WI38 (cell line): ENCODE data around the gene PNP.
"Not testable (repeated sequence)": the region's sequence is repeated elsewhere in the genome, so short reads cannot be mapped to it uniquely, and the experiment has no call there.

Source experiments
- H3K4me3 ChIP-seq: 2 replicates; pipeline ENCODE4 v1.5.1; 2011; ENCODE audit warnings: low read depth, mild to moderate bottlenecking, control low read depth, low read length
- TF ChIP-seq, protein P1 (sequence below): IDR thresholded peaks from 2 replicates; pipeline ENCODE4 v1.5.1; 2012; ENCODE audit warnings: low read depth, mild to moderate bottlenecking, control low read depth, low read length

Gene PNP

DNA sequence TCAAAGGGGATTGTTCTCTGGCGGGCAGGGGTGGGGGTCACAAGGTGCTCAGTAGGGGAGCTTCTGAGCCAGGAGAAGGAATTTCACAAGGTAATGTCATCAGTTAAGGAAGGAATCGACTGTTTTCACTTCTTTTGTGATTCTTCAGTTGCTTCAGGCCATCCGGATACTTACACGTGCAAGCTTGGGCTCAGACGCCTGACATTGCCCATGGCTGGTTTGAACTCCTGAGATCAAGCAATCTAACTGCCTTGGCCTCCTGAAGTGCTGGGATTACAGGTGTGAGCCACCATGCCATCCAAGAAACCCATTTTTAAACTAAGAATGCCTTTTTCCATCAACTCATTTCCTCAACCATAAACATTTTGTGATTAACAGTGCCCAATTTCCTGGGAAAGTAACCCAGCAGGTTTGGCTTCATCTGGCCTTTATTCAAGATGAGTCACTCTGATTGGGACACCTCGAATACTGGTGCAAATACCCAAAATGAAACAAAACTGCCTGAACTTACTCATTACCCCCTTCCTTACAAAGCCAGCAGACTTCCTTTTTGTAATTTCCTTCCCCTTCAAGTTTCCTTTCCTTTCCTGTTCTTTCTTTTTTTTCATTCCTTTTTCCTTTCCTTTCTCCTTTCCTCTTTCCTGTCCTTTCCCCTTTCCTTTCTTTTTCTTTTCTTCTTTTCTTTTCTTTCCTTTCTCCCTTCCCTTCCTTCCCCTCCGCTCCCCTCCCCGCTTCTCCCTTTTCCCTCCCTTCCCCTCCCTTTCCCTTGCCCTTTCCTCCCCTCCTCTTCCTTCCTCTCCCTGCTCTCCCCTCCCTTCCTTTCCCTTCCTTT lies 25.9 kb downstream of the PNP start:
- no peak overlapping the region for H3K4me3 ChIP-seq
- TF ChIP-seq, protein P1, sequence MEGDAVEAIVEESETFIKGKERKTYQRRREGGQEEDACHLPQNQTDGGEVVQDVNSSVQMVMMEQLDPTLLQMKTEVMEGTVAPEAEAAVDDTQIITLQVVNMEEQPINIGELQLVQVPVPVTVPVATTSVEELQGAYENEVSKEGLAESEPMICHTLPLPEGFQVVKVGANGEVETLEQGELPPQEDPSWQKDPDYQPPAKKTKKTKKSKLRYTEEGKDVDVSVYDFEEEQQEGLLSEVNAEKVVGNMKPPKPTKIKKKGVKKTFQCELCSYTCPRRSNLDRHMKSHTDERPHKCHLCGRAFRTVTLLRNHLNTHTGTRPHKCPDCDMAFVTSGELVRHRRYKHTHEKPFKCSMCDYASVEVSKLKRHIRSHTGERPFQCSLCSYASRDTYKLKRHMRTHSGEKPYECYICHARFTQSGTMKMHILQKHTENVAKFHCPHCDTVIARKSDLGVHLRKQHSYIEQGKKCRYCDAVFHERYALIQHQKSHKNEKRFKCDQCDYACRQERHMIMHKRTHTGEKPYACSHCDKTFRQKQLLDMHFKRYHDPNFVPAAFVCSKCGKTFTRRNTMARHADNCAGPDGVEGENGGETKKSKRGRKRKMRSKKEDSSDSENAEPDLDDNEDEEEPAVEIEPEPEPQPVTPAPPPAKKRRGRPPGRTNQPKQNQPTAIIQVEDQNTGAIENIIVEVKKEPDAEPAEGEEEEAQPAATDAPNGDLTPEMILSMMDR, result no peak

- H3K4me3 ChIP-seq, result no peak overlapping the region
- TF ChIP-seq, protein P1, result no peak
Observed at GRCh38 chr14:20498622-20499021, 29.4 kb downstream of the PNP start.

GRCh38 chr14:20499108-20499507 lies 29.9 kb downstream of the PNP start:
- TF ChIP-seq, protein P1, result no peak
- H3K4me3 ChIP-seq, result no peak overlapping the region

DNA sequence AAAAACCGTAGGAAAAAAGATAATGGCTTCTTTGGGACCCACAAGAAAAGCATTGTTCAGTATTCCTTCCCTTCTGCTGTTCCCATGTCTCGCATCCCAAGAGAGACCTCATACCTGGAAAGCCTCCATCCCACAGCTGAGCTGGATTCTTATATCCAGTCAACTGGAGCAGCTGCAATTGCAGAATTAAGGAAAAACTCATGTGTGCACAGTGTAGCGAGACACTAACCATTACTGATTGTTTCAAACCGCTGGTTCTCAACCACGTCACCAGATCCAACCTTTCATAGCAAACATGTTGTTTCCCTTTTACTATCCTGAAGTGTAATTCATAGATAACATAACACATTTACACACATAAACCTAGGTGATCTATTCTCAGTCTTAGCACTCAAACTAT lies 30.7 kb downstream of the PNP start:
- H3K4me3 ChIP-seq, result no peak overlapping the region
- TF ChIP-seq, protein P1, result no peak

- TF ChIP-seq, protein P1, result no peak
Observed at GRCh38 chr14:20501346-20501745, 32.1 kb downstream of the PNP start.

DNA sequence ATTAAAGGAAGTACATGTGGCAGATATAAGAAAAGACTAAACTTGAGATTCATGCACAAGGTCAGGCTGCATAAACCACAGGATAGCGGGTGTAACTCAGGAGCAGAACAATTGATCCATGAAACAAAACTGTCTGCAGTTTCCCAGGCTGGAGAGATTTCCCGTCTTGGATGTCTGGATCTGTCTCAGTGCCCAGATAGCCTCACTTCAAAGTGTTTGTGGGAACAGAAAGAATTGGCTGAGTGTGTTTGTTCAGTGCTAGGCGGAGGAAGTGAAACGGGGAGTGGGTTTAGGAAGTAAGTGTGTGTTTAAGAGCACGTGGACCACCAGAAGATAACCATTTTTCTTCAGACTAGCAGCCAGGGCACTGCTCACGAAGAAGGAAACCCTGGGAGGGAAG lies 34.7 kb downstream of the PNP start:
- TF ChIP-seq, protein P1, result no peak
- H3K4me3 ChIP-seq, result no peak overlapping the region

More at GRCh38 chr14:20501346-20501745, 32.1 kb downstream of the PNP start:
- no peak overlapping the region for H3K4me3 ChIP-seq

GRCh38 chr14:20506276-20506675 lies 37.1 kb downstream of the PNP start:
- not testable (repeated sequence) for H3K4me3 ChIP-seq

- not testable (repeated sequence) for H3K4me3 ChIP-seq
Observed at GRCh38 chr14:20506752-20507151, 37.5 kb downstream of the PNP start.

DNA sequence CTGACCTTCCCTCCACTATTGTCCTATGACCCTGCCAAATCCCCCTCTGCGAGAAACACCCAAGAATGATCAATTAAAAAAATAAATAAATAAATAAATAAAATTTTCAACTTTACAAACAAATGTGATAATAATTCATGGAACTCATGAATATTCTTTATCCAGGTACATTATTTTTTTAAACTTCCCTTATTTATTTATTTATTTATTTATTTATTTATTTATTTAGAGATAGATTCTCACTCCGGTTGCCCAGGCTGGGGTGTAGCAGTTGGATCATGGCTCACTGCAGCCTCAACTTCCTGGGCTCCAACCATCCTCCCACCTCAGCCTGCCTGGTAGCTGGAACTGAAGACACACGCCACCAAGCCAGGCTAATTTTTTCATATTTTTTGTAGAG lies 38.3 kb downstream of the PNP start:
- H3K4me3 ChIP-seq, result not testable (repeated sequence)
